IgD-negative memory B cell (primary cell): Measurements from ENCODE around the gene SMARCA5. TPM values are rescaled to one million over a fixed set of nuclear protein-coding genes. Genes with fewer than 3 reads are reported as not detected.

Experiments used
- H3K27ac Mint-ChIP-seq, 3 donors: one replicate each; pipeline ENCODE4 v1.8.0; 2020 to 2022; ENCODE audit warnings: mild to moderate bottlenecking in 3 of 3, mixed read lengths in 3 of 3, moderate library complexity in 1 of 3
- H3K27me3 Mint-ChIP-seq: one replicate; pipeline ENCODE4 v1.8.0; 2021; ENCODE audit warnings: mixed read lengths
- H3K36me3 Mint-ChIP-seq: one replicate; pipeline ENCODE4 v1.8.0; 2020; ENCODE audit warnings: mild to moderate bottlenecking, mixed read lengths
- H3K4me1 Mint-ChIP-seq, 3 donors: one replicate each; pipeline ENCODE4 v1.8.0; 2020 to 2022; ENCODE audit warnings: mixed read lengths in 3 of 3, mild to moderate bottlenecking in 1 of 3
- H3K4me3 Mint-ChIP-seq, 4 donors: one replicate each; pipeline ENCODE4 v1.8.0; 2020 to 2022; ENCODE audit warnings: mild to moderate bottlenecking in 4 of 4, mixed read lengths in 4 of 4, moderate library complexity in 3 of 4
- H3K9me3 Mint-ChIP-seq, 3 donors: one replicate each; pipeline ENCODE4 v1.8.0; 2020 to 2021; ENCODE audit warnings: mixed read lengths in 3 of 3, mild to moderate bottlenecking in 1 of 3
- polyA plus RNA-seq: library from polyadenylated mRNA; unstranded; fragments of 300-500 nt; fragmentation: Illumina TruSeq; gene quantifications from one replicate; pipeline ENCODE4 v1.2.3, GENCODE V29; 2021

SMARCA5 gene, protein sequence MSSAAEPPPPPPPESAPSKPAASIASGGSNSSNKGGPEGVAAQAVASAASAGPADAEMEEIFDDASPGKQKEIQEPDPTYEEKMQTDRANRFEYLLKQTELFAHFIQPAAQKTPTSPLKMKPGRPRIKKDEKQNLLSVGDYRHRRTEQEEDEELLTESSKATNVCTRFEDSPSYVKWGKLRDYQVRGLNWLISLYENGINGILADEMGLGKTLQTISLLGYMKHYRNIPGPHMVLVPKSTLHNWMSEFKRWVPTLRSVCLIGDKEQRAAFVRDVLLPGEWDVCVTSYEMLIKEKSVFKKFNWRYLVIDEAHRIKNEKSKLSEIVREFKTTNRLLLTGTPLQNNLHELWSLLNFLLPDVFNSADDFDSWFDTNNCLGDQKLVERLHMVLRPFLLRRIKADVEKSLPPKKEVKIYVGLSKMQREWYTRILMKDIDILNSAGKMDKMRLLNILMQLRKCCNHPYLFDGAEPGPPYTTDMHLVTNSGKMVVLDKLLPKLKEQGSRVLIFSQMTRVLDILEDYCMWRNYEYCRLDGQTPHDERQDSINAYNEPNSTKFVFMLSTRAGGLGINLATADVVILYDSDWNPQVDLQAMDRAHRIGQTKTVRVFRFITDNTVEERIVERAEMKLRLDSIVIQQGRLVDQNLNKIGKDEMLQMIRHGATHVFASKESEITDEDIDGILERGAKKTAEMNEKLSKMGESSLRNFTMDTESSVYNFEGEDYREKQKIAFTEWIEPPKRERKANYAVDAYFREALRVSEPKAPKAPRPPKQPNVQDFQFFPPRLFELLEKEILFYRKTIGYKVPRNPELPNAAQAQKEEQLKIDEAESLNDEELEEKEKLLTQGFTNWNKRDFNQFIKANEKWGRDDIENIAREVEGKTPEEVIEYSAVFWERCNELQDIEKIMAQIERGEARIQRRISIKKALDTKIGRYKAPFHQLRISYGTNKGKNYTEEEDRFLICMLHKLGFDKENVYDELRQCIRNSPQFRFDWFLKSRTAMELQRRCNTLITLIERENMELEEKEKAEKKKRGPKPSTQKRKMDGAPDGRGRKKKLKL
- polyA plus RNA-seq, result 29.7 TPM

DNA sequence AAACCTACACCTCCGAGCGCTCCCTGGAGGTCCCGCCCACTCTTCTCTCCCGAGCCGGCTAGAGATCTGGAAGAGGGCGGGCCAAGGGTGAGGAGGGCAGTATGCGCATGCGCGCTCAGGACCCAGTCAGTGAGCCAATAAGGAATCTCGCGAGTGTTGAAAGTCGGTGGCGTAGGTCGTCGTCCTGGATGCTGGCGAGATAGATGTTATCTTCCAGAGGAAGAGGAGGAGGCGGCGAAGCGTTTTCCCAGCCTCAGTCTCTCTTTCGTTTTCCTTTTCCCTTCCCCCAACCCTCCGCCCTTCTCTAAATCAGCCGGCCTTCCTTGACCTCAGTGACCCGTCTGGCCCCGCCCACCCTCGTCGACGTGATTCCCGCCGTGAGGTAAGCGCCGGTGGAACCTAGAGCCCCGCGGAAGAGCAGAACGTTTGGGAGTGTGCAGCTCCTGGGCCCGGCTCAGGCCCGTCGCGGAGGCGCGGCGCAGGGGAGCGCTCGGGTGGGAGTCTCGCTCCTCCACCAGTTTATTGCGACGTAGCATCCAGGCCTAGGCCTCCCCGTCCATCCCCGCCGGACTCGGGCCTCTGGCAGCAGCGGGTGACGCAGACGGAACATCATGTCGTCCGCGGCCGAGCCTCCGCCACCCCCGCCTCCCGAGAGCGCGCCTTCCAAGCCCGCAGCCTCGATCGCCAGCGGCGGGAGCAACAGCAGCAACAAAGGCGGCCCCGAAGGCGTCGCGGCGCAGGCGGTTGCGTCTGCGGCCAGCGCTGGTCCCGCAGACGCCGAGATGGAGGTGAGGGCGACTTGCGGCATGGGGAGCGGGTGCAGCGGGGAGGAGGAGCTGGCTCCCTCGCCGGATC is at the start of gene SMARCA5:
Gene SMARCA5, plus strand, starts transcription at position 389 of the 855 bp plus-strand sequence. Its CDS starts 223 bp downstream, at position 612.
- peak within 1 kb of the TSS; percentile 98 to 100 (median 99) for H3K27ac Mint-ChIP-seq
- peaks cover 23 to 39% (median 25%) of the 10 kb centered on the region in 3 donors for H3K4me1 Mint-ChIP-seq
- peaks cover 2% of the 10 kb centered on the region for H3K27me3 Mint-ChIP-seq
- H3K9me3 Mint-ChIP-seq, result peaks cover 0 to 2% (median 0%) of the 10 kb centered on the region in 3 donors
- H3K36me3 Mint-ChIP-seq, result no peaks in the 10 kb centered on the region
- peak within 1 kb of the TSS; percentile 94 to 100 (median 97) for H3K4me3 Mint-ChIP-seq

DNA sequence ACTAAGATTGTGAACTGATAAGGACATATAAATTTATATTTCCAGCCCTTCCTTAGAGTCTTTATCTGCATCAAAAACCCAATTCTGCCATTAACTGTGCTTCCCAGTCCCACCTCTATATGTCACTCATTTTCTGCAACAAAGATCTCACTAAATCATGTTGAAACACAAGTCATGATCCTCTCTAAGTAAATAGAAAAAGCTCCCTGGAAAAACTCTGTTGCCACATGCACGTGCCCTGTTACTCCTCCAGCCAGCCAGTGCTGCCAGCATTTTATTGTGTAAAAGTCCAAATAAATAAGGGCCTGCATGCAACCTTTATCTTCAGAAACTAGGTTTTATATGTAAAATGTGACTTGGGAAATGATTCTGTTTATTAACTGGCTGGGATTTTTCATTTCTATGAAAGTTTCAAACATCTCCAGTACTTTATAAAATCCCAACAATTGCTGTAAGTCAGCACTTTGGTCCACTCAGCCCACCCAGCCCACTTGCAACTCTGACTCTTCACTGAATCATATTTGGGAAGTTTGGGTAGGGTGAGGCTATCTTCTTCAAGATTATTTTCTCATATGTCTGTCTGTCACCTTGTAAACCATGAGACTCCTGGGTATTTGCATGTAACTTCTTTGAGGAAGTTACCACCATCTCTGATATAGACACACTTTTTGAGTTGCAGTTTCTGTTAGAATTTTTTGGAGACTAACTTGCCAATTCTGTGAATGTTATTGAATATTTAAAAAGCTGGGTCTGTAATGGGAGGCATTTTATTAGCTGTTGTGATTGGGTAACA is 40.0 kb upstream of the SMARCA5 start:
- Mint-ChIP-seq H3K36me3 (peaks cover 5% of the 10 kb centered on the region), H3K27ac (no peak overlapping the region), H3K9me3 (no peaks in the 10 kb centered on the region), H3K4me3 (peak overlapping the region in 1 of 4 donors; percentile 39), H3K27me3 (peaks cover 2% of the 10 kb centered on the region), H3K4me1 (peaks cover 5 to 10% (median 7%) of the 10 kb centered on the region in 3 donors)

DNA sequence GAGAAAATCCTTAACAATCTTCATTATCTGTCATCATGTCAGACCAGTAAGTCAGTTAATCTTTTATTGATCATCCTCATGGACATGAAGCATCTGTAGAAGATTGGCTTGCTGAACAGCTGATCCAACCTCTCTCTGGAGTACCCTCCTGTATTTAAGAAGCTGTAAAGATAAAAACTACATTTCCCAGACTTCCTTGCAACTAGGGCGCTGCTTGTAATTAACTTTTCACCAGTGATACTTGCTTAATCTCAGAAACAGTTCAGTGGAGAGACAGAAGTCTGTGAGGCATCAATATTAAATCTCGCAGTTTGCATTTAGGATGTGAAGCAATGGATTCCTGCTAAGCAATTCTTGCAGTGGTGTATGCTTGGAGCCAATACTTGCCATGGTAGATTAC is 36.0 kb upstream of the SMARCA5 start:
- Mint-ChIP-seq H3K27me3 (no peaks in the 10 kb centered on the region), H3K4me1 (peaks cover 5 to 9% (median 7%) of the 10 kb centered on the region in 3 donors), H3K9me3 (no peaks in the 10 kb centered on the region), H3K4me3 (no peak overlapping the region), H3K27ac (no peak overlapping the region), H3K36me3 (peaks cover 5% of the 10 kb centered on the region)

DNA sequence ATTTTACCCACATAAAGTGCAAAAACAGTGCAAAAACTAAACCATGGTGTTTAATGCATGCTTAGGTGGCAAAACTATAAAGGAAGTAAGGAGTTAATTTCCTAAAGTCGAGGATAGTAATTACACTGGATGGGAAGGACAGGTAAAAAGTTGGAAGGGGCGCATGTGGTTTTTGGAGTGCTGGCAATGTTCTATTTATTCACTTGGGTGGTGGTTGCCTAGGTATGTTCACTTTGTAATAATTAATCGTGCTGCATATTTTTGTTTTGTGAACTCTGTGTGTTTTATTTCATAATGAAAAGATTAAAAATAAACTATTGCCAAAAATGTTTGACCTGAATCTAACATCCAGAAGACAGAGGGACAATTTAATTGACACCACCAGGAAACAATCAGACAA is 32.1 kb upstream of the SMARCA5 start:
- Mint-ChIP-seq H3K4me1 (no peaks in the 10 kb centered on the region), H3K36me3 (peaks cover 2% of the 10 kb centered on the region), H3K27ac (no peak overlapping the region), H3K9me3 (no peaks in the 10 kb centered on the region), H3K4me3 (no peak overlapping the region), H3K27me3 (peaks cover 6% of the 10 kb centered on the region)

DNA sequence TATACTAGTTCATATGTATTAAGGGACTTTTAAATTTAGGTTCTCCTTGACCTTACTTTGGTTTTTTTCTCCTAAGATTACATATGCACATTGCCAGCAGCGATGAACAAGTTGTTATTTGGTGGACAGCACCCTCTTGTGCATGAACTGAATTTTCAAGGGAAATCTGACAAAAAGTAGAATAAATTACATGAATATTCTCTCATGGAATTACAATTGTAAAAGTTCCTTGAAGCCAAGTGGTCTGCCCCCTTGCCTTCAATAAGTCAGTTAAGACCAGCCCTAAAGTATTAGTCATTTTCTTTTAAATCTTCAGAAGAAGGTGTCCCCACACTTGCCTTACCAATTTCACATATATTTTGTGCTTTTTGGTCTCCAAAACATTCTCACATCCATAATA is 30.7 kb upstream of the SMARCA5 start:
- H3K27ac Mint-ChIP-seq, result no peak overlapping the region
- H3K36me3 Mint-ChIP-seq, result peaks cover 2% of the 10 kb centered on the region
- H3K27me3 Mint-ChIP-seq, result peaks cover 6% of the 10 kb centered on the region
- H3K4me3 Mint-ChIP-seq, result no peak overlapping the region
- no peaks in the 10 kb centered on the region for H3K4me1 Mint-ChIP-seq
- H3K9me3 Mint-ChIP-seq, result no peaks in the 10 kb centered on the region

DNA sequence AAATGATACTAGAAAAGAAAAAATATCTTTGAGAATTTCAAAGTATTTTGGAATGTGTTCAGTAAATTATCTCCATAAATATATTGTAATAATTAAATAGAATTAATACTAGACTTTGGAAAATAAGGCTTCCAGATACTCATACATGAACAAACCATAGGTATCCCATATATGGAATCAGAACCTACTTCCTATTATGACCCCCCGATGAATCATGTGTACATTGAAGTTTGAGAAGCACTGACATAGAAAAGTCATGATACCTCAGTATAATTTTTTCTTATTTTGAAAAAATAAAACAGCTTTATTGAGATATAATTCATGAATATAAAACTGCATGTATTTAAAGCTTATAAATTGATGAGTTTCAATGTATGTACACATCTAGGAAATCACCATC is 27.2 kb upstream of the SMARCA5 start:
- Mint-ChIP-seq H3K4me3 (no peak overlapping the region), H3K27me3 (peaks cover 10% of the 10 kb centered on the region), H3K36me3 (peaks cover 5% of the 10 kb centered on the region), H3K27ac (no peak overlapping the region), H3K9me3 (no peaks in the 10 kb centered on the region), H3K4me1 (peaks cover 0 to 2% (median 0%) of the 10 kb centered on the region in 3 donors)

DNA sequence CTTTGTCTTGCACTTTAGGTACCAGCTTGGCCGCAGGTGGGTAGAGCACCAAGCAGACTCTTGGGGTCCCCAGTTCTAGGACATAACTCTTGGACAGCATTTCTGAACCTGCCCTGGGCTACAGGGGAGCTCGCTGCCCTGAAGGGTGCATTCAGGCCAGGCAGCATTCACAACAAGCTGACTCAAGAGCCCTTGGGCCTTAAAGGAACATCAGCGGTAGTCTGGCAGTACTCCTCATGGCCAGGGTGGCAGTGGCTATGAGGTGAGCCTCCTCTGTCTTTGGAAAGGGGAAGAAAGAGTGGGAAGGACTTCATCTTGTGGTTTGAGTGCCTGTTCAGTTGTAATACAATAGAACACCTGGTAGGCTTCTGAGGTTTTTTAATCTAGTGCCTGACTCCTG is 24.8 kb upstream of the SMARCA5 start:
- Mint-ChIP-seq H3K9me3 (no peaks in the 10 kb centered on the region), H3K36me3 (peaks cover 5% of the 10 kb centered on the region), H3K27ac (no peak overlapping the region), H3K4me3 (no peak overlapping the region), H3K4me1 (peaks cover 0 to 2% (median 0%) of the 10 kb centered on the region in 3 donors), H3K27me3 (peaks cover 11% of the 10 kb centered on the region)

DNA sequence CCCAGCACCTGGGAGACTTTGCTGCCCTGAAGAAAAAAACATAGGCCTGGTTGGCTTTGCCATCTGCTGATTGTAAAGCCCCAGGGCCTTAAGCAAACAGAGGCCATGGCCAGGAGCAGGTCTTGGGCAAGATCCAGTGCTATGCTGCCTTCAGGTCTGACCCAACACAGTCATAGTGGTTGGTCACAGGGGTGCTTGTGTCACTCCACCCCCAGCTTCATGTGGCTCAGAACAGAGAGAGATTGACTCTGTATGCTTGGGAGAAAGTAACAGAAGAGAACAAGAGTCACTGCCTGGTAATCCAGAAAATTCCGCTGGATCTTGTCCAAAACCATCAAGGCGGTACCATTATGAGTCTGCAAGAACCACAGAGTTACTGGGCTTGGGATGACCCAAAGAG is 24.4 kb upstream of the SMARCA5 start:
- Mint-ChIP-seq H3K4me3 (no peak overlapping the region), H3K27me3 (peaks cover 11% of the 10 kb centered on the region), H3K9me3 (no peaks in the 10 kb centered on the region), H3K36me3 (peaks cover 5% of the 10 kb centered on the region), H3K4me1 (peaks cover 0 to 2% (median 0%) of the 10 kb centered on the region in 3 donors), H3K27ac (no peak overlapping the region)

DNA sequence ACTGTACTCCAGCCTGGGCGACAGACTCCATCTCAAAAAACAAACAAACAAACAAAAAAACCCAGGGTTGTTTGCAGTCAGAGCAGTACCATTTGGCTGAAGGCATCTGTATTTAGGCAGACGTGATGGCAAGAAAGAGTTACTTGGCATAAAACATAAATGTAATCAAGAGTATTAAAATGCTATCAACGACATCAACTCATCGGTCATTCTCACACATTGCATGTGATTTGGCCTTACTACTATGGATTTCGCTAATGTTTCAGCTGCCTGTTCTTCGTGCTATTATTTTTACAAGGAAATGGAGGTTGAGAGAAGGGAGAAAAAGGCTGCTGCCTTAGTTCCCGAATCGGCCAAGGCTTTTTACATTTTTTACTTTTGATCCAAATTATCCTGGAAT is 15.5 kb upstream of the SMARCA5 start:
- peaks cover 0 to 5% (median 3%) of the 10 kb centered on the region in 3 donors for H3K9me3 Mint-ChIP-seq
- H3K4me3 Mint-ChIP-seq, result no peak overlapping the region
- H3K4me1 Mint-ChIP-seq, result no peaks in the 10 kb centered on the region
- no peaks in the 10 kb centered on the region for H3K36me3 Mint-ChIP-seq
- H3K27ac Mint-ChIP-seq, result no peak overlapping the region
- no peaks in the 10 kb centered on the region for H3K27me3 Mint-ChIP-seq

DNA sequence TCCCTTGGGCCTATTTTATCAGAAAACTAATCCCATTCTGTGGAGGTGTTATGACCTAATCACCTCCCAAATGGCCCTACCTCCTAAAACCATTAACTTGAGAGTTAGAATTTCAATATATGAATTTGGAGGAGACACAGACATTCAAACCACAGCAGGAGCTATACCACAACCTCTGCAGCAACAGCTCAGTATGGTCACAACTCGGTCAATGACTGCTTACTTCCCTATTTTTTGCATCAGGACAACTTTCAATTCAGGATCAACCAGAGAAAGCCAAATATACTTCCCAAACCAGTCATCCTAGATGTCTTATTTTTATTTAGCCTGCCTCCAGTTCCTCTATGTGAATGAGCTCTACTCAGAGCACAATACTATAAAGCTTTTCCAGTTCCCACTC is 11.3 kb upstream of the SMARCA5 start:
- Mint-ChIP-seq H3K9me3 (peaks cover 0 to 5% (median 3%) of the 10 kb centered on the region in 3 donors), H3K27me3 (no peaks in the 10 kb centered on the region), H3K27ac (peak overlapping the region in 1 of 3 donors; percentile 55), H3K36me3 (no peaks in the 10 kb centered on the region), H3K4me3 (no peak overlapping the region), H3K4me1 (peaks cover 0 to 2% (median 0%) of the 10 kb centered on the region in 3 donors)

DNA sequence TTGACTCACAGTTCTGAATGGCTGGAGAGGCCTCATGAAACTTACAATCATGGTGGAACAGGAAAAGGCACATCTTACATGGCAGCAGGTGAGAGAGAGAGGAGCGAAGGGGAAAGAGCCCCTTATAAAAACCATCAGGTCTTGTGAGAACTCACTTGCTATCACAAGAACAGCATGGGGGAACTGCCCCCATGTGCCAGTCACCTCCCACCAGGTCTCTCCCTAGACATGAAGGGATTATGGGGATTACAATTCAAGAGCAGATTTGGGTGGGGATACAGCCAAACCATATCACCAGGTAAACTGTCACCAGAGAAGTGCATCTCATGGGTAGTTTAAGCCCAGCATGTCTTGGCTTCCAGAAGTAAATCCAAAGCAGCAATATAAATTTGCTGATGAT is 7.5 kb upstream of the SMARCA5 start:
- Mint-ChIP-seq H3K27me3 (peaks cover 2% of the 10 kb centered on the region), H3K27ac (no peak overlapping the region), H3K36me3 (no peaks in the 10 kb centered on the region), H3K9me3 (peaks cover 0 to 4% (median 2%) of the 10 kb centered on the region in 3 donors), H3K4me3 (no peak overlapping the region), H3K4me1 (peaks cover 0 to 2% (median 0%) of the 10 kb centered on the region in 3 donors)

DNA sequence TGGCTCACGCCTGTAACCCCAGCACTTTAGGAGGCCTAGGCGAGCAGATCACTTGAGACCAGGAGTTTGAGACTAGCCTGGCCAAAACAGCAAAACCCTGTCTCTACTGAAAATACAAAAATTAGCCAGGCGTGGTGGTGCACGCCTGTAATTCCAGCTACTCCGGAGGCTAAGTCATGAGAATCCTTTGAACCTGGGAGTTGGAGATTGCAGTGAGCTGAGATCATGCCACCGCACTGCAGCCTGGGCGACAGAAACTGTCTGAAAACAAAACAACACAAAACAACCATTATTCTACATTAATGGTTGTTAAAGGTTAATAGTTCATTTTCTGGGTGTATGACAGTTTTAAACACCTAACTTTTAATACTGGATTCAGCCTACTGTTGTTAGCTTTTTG is 1.6 kb upstream of the SMARCA5 start:
- Mint-ChIP-seq H3K4me1 (peaks cover 18 to 25% (median 21%) of the 10 kb centered on the region in 3 donors), H3K27ac (peak overlapping the region in 1 of 3 donors; percentile 98), H3K27me3 (peaks cover 2% of the 10 kb centered on the region), H3K9me3 (peaks cover 0 to 2% (median 0%) of the 10 kb centered on the region in 3 donors), H3K36me3 (no peaks in the 10 kb centered on the region), H3K4me3 (peak overlapping the region in 2 of 4 donors; percentile 73 to 94)

DNA sequence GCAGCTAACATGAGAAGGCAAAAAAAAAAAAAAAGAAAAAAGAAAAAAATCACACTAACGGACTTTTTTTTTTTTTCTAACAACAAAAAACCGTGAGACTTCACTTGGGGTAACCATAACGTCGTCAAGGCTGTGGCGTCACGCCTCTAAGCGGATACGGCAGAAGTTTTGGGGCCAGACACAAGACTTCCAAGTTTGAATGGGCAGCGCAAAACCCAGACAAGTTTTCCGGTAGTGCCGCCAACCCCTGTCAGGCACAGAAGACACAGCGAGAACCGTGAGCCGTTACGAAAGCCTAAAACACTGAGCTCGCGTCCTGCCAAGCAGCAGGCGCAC is 556 bp upstream of the SMARCA5 start:
- H3K27me3 Mint-ChIP-seq, result peaks cover 2% of the 10 kb centered on the region
- H3K9me3 Mint-ChIP-seq, result peaks cover 0 to 2% (median 0%) of the 10 kb centered on the region in 3 donors
- H3K4me1 Mint-ChIP-seq, result peaks cover 23 to 36% (median 25%) of the 10 kb centered on the region in 3 donors
- no peaks in the 10 kb centered on the region for H3K36me3 Mint-ChIP-seq
- H3K4me3 Mint-ChIP-seq, result peak overlapping the region; percentile 94 to 100 (median 97)
- peak overlapping the region; percentile 98 to 100 (median 99) for H3K27ac Mint-ChIP-seq

DNA sequence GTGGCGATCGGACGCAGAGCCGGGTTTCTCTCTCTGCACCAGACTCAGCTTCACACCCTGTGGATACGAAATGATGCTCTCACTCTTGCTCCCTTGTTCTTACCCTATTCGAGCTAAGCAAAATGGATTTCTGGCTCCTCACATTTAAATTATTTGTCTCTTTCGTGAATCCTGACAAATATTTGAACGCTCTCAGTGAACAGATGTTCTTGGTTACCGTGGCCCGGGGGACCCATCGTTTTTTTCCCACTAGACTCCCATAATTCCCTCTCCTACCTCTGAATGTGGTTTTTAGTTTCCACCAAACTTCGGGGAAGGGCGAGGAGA is 630 bp downstream of the SMARCA5 start:
- Mint-ChIP-seq H3K27me3 (peaks cover 2% of the 10 kb centered on the region), H3K4me1 (peaks cover 26 to 42% (median 30%) of the 10 kb centered on the region in 3 donors), H3K27ac (peak overlapping the region; percentile 98 to 100 (median 99)), H3K9me3 (no peaks in the 10 kb centered on the region), H3K4me3 (peak overlapping the region; percentile 94 to 100 (median 97)), H3K36me3 (no peaks in the 10 kb centered on the region)
